Keratinocyte (primary cell): Measurements from ENCODE around the gene ZGPAT.

Experiments used
- EZH2 ChIP-seq: IDR thresholded peaks from one replicate; pipeline ENCODE4 v1.6.1; 2012; ENCODE audit warnings: inconsistent platforms, mild to moderate bottlenecking, low read length, moderate library complexity
- TF ChIP-seq, protein P1 (sequence below), 3 experiments: IDR thresholded peaks in 1 of 3; conservative IDR thresholded peaks in 1 of 3; optimal IDR thresholded peaks in 1 of 3; 2 replicates in 2 of 3; 3 replicates in 1 of 3; pipeline versions ENCODE3 to v1.5.1; 2011; ENCODE audit warnings: low read length in 3 of 3, mild to moderate bottlenecking in 3 of 3, moderate library complexity in 2 of 3, control low read depth in 1 of 3, inconsistent platforms in 1 of 3; ENCODE audit not compliant: insufficient read depth in 2 of 3; ENCODE audit errors: extremely low read depth in 1 of 3

DNA sequence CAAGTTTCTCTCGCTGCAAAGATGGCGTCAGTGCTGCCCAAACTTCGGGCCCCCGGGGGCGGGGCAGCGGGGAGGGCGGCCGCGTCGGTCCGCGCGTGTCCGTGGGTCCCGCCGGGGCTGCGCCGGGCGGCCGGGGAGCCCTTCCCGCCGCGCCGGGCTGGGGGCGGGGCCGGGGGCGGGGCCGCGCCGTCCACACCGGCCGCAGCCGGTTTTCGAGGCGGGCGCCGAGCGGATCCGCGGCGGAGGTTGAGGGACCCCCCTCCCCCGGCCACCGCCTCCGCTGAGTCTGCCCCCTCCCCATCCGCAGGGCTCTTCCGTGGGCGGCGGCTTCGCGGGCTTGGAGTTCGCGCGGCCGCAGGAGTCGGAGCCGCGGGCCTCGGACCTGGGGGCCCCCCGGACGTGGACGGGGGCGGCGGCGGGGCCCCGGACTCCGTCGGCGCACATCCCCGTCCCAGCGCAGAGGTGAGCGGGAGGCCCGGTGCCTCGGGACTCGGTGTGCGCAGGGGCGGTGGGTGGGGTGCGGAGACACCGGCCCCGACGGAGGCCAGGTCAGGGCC lies 32.3 kb downstream of the ZGPAT start:
- TF ChIP-seq, protein P1, sequence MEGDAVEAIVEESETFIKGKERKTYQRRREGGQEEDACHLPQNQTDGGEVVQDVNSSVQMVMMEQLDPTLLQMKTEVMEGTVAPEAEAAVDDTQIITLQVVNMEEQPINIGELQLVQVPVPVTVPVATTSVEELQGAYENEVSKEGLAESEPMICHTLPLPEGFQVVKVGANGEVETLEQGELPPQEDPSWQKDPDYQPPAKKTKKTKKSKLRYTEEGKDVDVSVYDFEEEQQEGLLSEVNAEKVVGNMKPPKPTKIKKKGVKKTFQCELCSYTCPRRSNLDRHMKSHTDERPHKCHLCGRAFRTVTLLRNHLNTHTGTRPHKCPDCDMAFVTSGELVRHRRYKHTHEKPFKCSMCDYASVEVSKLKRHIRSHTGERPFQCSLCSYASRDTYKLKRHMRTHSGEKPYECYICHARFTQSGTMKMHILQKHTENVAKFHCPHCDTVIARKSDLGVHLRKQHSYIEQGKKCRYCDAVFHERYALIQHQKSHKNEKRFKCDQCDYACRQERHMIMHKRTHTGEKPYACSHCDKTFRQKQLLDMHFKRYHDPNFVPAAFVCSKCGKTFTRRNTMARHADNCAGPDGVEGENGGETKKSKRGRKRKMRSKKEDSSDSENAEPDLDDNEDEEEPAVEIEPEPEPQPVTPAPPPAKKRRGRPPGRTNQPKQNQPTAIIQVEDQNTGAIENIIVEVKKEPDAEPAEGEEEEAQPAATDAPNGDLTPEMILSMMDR (optimal IDR thresholded peaks at IDR 0.05 in 1 of 3, IDR thresholded peaks at IDR 0.05 in 1 of 3, conservative IDR thresholded peaks at IDR 0.05 in 1 of 3; ENCODE audit: extremely low read depth in 1 of 3, insufficient read depth in 2 of 3, low read length in 3 of 3), result no peak
- no peak for TF ChIP-seq EZH2
